GM21423 (cell line): ENCODE results near the gene PISD.

Experiments
- ATAC-seq: cut with Tn5 transposase; IDR thresholded peaks from one replicate; pipeline ENCODE4 v1.9.1; 2021; ENCODE audit warnings: mild to moderate bottlenecking, moderate library complexity; ENCODE audit not compliant: unreplicated experiment

Gene PISD

GRCh38 chr22:31578171-31578570 lies 83.8 kb downstream of the PISD start:
- ATAC-seq: no peak

- ATAC-seq: no peak
Measured at GRCh38 chr22:31577711-31578110, 84.3 kb downstream of the PISD start.

DNA sequence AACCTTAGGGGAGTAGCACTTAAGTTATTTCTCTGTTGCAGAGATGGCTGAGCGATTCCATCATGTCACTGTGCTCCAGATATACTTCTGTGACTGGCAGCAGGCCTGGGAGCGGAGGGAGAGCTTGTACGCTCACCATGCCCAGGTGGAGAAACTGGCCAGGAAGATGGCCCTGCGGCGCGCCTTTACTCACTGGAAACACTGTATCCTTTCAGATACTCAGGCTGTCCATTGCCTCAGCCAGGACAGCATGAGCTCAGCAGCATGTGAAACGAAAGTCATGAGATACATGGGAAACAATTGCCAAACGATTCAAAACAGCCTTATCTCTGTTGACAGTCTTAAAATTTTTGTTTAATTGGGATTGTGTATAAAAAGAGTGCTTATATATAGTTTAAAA lies 86.8 kb downstream of the PISD start:
- ATAC-seq: no peak

- no peak for ATAC-seq
Measured at GRCh38 chr22:31574055-31574670, 87.9 kb downstream of the PISD start.

- no peak for ATAC-seq
Measured at GRCh38 chr22:31572939-31573338, 89.1 kb downstream of the PISD start.

DNA sequence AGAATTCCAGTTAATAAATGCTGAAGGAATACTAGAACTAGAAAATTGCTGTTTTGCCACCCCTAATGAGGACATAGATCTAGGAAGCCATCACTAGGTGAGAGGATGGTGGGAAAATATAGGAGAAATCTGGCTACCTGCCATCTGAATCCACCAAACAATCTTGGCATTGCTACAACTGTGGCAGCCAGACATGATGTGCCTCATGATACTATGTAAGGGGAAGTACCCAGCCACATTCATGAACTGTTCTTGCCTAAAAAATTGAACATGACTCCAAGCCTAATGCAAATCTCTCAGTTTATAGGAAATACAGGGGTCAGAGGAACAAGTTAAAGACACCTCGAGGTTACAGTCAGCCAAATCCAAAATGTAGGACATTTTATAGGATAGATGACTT lies 92.9 kb downstream of the PISD start:
- no peak for ATAC-seq
